ENCODE data around the gene STKLD1. TPM values are rescaled to one million over a fixed set of nuclear protein-coding genes. Genes with fewer than 3 reads are reported as not detected.
A peak's percentile ranks its signal among the peaks of the same experiment; 100 is the strongest.
"Not testable (repeated sequence)": the region's sequence is repeated elsewhere in the genome, so short reads cannot be mapped to it uniquely, and the experiment has no call there.

STKLD1 gene
- total RNA-seq = 0.72 and 1.2 TPM in 2 replicates

DNA sequence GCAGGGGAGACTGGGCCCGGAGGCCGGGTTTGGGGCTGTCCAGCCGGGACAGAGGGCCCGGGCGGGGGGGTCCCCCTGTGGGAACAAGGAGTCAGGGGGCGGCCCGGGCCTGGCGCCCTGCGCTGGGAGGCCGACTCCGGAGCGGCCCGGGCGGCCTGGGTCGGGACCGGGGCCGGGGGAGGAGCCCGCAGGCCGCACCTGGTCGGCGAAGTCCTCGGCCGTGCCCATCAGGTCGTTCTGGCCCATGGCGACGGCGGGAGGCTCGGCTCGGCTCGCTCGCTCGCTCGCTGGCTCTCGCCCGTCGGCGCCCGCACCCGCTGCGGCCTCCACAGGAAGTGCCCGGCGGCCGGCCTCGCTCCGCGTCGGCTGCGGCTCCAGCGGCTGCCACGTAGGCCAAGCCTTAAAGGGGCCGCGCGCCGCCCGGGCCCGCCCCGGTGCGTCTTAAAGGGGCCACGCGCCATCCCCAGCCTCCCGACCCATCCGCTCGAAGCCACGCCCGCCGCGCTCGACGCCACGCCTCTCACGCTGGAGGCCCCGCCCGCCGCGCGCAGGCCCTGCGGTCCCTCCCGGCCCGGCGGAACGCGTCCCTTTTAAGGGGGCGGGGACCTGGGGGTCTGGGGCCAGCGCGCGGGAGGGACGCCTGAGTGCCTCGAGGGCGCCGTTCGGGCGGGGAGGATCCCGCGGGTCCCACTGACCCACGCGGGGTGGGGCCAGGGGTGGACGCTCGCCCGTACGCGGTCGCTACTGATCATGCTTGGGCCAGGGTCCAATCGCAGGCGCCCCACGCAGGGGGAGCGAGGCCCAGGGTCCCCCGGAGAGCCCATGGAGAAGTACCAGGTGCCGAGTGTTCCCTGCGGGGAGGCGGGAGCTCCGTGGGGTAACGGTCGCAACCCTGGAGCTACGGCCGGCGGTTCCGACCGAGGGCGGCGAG lies at the start of gene STKLD1, which contains the start of gene SURF4:
Gene STKLD1 (plus strand): TSS at position 643 of the 931 bp plus-strand sequence. CDS start 108 bp downstream, at position 751.
Gene SURF4 (minus strand): TSS at position 337 of the 931 bp plus-strand sequence. CDS start 91 bp downstream, at position 246.
- H3K36me3 ChIP-seq (ENCODE audit: insufficient read depth, low read length) = peaks cover 22% of the 10 kb centered on the region
- peak within 1 kb of the TSS; percentile 93 for H3K27ac ChIP-seq (ENCODE audit: low read depth, low read length)
- peak within 1 kb of the TSS; percentile 96 for H3K4me3 ChIP-seq (ENCODE audit: insufficient read depth, low read length)
- H4K20me1 ChIP-seq (ENCODE audit: insufficient read depth, low read length) = peaks cover 39% of the 10 kb centered on the region
- peak within 1 kb of the TSS; percentile 90 for H2AFZ ChIP-seq (ENCODE audit: low read length)
- peak; percentile 100 for DNase-seq (ENCODE audit: insufficient read length, low spot score, missing footprints)
- peak within 1 kb of the TSS; percentile 95 for H3K4me2 ChIP-seq (ENCODE audit: insufficient read depth, low read length)
- peaks cover 38% of the 10 kb centered on the region for H3K4me1 ChIP-seq (ENCODE audit: insufficient read depth, low read length)
- H3K9me3 ChIP-seq (ENCODE audit: low read depth, low read length) = no peaks in the 10 kb centered on the region
- TF ChIP-seq, protein P1, sequence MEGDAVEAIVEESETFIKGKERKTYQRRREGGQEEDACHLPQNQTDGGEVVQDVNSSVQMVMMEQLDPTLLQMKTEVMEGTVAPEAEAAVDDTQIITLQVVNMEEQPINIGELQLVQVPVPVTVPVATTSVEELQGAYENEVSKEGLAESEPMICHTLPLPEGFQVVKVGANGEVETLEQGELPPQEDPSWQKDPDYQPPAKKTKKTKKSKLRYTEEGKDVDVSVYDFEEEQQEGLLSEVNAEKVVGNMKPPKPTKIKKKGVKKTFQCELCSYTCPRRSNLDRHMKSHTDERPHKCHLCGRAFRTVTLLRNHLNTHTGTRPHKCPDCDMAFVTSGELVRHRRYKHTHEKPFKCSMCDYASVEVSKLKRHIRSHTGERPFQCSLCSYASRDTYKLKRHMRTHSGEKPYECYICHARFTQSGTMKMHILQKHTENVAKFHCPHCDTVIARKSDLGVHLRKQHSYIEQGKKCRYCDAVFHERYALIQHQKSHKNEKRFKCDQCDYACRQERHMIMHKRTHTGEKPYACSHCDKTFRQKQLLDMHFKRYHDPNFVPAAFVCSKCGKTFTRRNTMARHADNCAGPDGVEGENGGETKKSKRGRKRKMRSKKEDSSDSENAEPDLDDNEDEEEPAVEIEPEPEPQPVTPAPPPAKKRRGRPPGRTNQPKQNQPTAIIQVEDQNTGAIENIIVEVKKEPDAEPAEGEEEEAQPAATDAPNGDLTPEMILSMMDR (IDR thresholded peaks at IDR 0.05; ENCODE audit: extremely low read depth, low read depth, low read length) = no peak
- H3K27me3 ChIP-seq (ENCODE audit: insufficient read depth, low read length) = no peaks in the 10 kb centered on the region
- H3K79me2 ChIP-seq (ENCODE audit: insufficient read depth, low read length) = peaks cover 49% of the 10 kb centered on the region

- not testable (repeated sequence) for H3K27me3 ChIP-seq (ENCODE audit: insufficient read depth, low read length); H3K79me2 ChIP-seq (ENCODE audit: insufficient read depth, low read length); DNase-seq (ENCODE audit: insufficient read length, low spot score, missing footprints)
Observed at GRCh38 chr9:133327021-133327420, 49.1 kb upstream of the STKLD1 start.

DNA sequence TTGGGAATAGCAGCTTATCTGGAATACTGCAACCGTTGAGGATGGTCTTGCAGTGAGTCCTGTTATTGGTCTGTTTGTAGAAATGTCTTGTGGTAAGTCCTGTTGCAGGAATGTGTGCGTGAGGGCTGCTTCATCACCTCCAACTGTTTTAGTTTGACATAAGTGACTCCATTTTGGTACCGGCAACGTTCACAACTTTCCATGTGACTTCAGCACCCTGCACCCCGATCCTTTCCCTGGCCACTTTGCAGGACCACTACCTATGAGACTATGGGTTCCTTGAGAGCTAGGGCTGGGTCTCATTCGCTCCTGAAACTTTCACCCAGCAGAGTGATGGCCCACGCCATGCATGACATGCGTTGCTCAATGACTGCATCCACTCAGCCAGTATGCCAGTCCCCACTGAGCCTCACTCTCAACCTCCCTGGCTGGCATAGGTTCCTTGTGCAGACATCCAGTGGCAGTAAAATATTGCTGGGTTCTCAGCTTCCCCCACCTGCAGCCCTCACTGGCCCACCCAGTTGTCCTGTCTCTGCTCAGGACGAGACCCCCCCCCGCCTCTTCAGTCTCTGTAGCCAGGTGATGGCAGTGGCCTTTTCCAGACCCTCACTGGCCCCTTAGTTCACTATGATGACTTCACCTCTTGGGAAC lies 48.2 kb upstream of the STKLD1 start:
- peaks cover 5% of the 10 kb centered on the region for H4K20me1 ChIP-seq (ENCODE audit: insufficient read depth, low read length)
- peaks cover under 1% of the 10 kb centered on the region for H3K79me2 ChIP-seq (ENCODE audit: insufficient read depth, low read length)
- no peak for DNase-seq (ENCODE audit: insufficient read length, low spot score, missing footprints)
- TF ChIP-seq, protein P1 (IDR thresholded peaks at IDR 0.05; ENCODE audit: extremely low read depth, low read depth, low read length) = no peak
- no peaks in the 10 kb centered on the region for H3K9me3 ChIP-seq (ENCODE audit: low read depth, low read length)
- no peaks in the 10 kb centered on the region for H3K27me3 ChIP-seq (ENCODE audit: insufficient read depth, low read length)
- peaks cover 29% of the 10 kb centered on the region for H3K36me3 ChIP-seq (ENCODE audit: insufficient read depth, low read length)
- no peak overlapping the region for H2AFZ ChIP-seq (ENCODE audit: low read length)
- no peak overlapping the region for H3K4me2 ChIP-seq (ENCODE audit: insufficient read depth, low read length)
- H3K27ac ChIP-seq (ENCODE audit: low read depth, low read length) = no peak overlapping the region
- no peak overlapping the region for H3K4me3 ChIP-seq (ENCODE audit: insufficient read depth, low read length)
- no peaks in the 10 kb centered on the region for H3K4me1 ChIP-seq (ENCODE audit: insufficient read depth, low read length)

More at GRCh38 chr9:133327021-133327420, 49.1 kb upstream of the STKLD1 start:
- H3K9me3 ChIP-seq (ENCODE audit: low read depth, low read length); H3K4me2 ChIP-seq (ENCODE audit: insufficient read depth, low read length); H3K4me1 ChIP-seq (ENCODE audit: insufficient read depth, low read length); H4K20me1 ChIP-seq (ENCODE audit: insufficient read depth, low read length); H3K4me3 ChIP-seq (ENCODE audit: insufficient read depth, low read length); H3K27ac ChIP-seq (ENCODE audit: low read depth, low read length); H2AFZ ChIP-seq (ENCODE audit: low read length): not testable (repeated sequence)
- peaks cover 20% of the 10 kb centered on the region for H3K36me3 ChIP-seq (ENCODE audit: insufficient read depth, low read length)

DNA sequence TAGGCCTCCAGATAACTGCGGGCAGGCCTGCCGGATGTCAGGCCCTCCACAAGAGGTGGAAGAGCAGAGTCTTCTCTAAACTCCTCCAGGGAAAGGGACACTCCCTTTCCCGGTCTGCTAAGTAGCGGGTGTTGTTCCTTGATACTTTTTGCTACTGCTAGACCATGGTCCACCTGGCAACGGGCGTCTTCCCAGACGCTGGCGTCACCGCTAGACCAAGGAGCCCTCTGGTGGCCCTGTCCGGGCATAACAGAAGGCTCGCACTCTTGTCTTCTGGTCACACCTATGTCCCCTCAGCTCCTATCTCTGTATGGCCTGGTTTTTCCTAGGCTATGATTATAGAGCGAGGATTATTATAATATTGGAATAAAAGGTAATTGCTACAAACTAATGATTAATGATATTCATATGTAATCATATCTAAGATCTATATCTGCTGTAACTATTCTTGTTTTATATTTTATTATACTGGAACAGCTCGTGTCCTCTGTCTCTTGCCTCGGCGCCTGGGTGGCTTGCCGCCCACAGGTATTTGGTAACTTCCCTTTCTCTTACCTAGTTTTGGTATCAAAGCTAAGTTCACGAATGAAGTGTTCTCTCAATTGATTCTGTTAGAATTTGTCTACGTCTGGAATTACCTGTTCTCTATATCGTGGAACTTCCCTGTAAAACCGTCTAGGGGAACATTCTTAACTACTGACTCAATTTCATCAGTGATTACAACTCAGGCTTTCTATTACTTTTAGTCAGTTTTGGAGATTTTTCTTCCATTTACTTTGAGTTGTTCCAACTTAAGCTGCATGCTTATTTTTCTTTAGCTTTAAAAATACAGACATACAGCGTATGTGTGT lies 46.6 kb upstream of the STKLD1 start:
- not testable (repeated sequence) for H3K9me3 ChIP-seq (ENCODE audit: low read depth, low read length); H2AFZ ChIP-seq (ENCODE audit: low read length); H3K4me2 ChIP-seq (ENCODE audit: insufficient read depth, low read length); H3K27me3 ChIP-seq (ENCODE audit: insufficient read depth, low read length); H3K4me3 ChIP-seq (ENCODE audit: insufficient read depth, low read length); DNase-seq (ENCODE audit: insufficient read length, low spot score, missing footprints); H3K4me1 ChIP-seq (ENCODE audit: insufficient read depth, low read length); H3K27ac ChIP-seq (ENCODE audit: low read depth, low read length)
- peaks cover 16% of the 10 kb centered on the region for H3K79me2 ChIP-seq (ENCODE audit: insufficient read depth, low read length)
- TF ChIP-seq, protein P1 (IDR thresholded peaks at IDR 0.05; ENCODE audit: extremely low read depth, low read depth, low read length) = peak; percentile 46
- peaks cover 44% of the 10 kb centered on the region for H3K36me3 ChIP-seq (ENCODE audit: insufficient read depth, low read length)
- peaks cover 20% of the 10 kb centered on the region for H4K20me1 ChIP-seq (ENCODE audit: insufficient read depth, low read length)
